Measurements from ENCODE around the gene DSCAML1.

GRCh38 chr11:117839380-117839881, 42.4 kb upstream of the DSCAML1 start:
- TF ChIP-seq, protein P1, sequence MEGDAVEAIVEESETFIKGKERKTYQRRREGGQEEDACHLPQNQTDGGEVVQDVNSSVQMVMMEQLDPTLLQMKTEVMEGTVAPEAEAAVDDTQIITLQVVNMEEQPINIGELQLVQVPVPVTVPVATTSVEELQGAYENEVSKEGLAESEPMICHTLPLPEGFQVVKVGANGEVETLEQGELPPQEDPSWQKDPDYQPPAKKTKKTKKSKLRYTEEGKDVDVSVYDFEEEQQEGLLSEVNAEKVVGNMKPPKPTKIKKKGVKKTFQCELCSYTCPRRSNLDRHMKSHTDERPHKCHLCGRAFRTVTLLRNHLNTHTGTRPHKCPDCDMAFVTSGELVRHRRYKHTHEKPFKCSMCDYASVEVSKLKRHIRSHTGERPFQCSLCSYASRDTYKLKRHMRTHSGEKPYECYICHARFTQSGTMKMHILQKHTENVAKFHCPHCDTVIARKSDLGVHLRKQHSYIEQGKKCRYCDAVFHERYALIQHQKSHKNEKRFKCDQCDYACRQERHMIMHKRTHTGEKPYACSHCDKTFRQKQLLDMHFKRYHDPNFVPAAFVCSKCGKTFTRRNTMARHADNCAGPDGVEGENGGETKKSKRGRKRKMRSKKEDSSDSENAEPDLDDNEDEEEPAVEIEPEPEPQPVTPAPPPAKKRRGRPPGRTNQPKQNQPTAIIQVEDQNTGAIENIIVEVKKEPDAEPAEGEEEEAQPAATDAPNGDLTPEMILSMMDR (conservative IDR thresholded peaks at IDR 0.05; ENCODE audit: low read depth, low read length) = no peak
- no peak for TF ChIP-seq EZH2 (IDR thresholded peaks at IDR 0.05; ENCODE audit: low read length, unreplicated experiment)
- no peak for TF ChIP-seq EZH2phosphoT487 (IDR thresholded peaks at IDR 0.05; ENCODE audit: borderline replicate concordance, low read length)
